GM18873 (cell line): ENCODE data around the gene DLGAP1.
A peak's percentile ranks its signal among the peaks of the same experiment; 100 is the strongest.
"Not testable (repeated sequence)": the region's sequence is repeated elsewhere in the genome, so short reads cannot be mapped to it uniquely, and the experiment has no call there.

ENCODE experiments used
- ATAC-seq: cut with Tn5 transposase; IDR thresholded peaks from one replicate; pipeline ENCODE4 v1.9.1; 2021; ENCODE audit warnings: mild to moderate bottlenecking, moderate library complexity, moderate number of reproducible peaks; ENCODE audit not compliant: unreplicated experiment, low FRiP score

DLGAP1 gene

DNA sequence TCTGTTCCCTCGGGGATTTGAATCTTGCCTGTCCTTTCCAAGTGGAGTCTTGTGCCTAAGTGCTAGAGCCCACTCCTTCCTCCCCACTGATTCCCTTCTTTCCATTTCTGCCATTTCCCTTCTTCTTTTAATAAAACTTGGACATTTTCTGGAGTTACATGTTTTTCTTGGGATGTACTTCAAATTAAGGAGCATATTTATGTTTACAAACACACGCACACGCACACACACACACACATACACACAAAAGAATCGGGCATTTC lies 850.9 kb downstream of the DLGAP1 start:
- no peak for ATAC-seq

DNA sequence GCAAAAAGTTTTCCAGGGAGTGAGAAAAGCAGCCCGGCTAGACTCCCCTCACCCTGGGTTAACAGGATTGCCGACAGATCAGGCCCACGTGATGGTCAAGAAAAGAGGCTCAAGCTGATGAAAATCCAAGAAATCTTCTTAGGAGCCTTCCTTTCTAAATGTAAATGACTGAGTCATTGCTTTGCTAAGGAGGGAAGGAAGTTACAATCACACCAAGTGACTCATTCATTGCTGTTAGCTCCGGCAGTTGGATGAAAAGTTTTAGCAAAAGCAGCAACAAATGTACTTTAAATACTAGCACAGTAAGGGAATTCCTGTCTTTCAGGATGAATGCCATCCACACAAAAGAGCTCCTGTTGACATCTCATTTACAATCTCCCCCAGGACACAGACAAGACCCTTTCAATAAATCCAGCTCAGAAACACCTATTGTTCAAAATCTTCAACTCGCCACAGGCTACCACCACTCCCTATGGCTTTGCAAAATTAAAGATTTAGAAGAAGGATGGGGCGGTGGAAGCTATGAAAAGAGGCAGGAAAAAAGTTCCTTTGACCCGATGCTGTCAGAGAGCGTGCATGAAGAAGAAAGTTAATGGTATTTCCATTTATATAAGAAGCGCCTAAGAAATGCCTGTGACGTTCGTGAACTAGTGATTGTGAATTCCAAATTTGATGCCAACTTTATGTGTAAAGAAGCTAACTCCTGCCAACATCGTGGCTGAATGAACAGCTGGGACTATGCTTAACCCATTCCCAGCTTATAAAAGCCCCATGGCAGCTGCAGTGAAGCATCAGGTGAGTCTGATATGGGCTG lies 851.5 kb downstream of the DLGAP1 start:
- ATAC-seq: no peak

DNA sequence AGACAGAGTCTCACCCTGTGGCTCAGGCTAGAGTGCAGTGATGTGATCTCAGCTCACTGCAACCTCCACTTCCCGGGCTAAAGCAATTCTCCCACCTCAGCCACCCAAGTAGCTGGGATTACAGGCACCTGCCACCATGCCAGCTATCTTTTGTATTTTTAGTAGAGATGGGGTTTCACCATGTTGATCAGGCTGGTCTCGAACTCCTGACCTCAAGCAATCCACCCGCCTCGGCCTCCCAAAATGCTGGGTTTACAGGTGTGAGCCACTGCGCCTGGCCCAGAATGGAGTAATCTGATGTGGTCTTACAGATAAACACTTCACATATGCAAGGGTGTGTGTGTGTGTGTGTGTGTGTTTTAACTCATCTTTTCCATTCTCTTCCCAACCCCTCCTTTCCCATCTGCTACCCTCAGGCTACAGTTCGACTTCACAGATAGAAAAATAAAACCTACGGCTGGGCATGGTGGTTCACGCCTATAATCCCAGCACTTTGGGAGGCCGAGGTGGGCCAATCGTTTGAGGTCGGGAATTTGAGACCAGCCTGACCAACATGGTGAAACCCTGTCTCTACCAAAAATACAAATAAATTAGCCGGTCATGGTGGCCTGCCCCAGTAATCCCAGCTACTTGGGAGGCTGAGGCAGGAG lies 853.9 kb downstream of the DLGAP1 start:
- ATAC-seq: not testable (repeated sequence)

DNA sequence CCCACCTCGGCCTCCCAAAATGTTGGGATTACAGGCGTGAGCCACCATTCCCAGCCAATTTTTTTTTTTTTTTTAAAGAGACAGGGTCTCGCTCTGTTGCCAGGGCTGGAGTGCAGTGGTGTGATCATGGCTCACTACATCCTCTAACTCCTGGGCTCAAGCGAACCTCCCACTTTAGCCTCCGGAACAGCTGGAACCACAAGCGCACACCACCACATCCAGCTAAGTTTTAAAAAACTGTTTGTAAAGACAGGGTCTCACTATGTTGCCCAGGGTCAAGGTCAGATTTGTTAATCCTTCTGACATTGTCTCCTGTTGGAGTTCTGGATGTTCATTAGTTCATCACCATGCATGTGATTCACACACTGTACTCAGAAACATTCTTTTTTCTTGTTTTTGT lies 855.2 kb downstream of the DLGAP1 start:
- ATAC-seq: no peak

DNA sequence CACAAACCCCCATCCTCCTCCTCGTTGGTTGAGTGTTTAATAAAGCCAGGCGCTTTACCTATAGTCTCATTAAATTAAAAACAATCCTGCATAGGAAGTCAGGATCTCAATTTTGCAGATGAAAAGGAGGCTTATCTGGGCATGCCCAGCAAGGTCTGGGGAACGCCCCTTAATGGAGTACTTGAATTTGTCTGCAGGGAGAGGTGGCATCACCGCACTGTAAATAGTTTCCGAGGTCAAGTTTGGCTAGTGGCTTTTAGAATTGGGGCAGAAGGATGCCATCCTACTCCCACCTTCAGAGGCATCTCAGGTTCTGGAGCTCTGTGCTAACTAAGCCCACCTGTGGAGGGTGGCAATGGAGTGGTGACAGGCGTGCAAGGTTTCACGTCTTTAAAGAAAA lies 855.9 kb downstream of the DLGAP1 start:
- ATAC-seq: no peak

DNA sequence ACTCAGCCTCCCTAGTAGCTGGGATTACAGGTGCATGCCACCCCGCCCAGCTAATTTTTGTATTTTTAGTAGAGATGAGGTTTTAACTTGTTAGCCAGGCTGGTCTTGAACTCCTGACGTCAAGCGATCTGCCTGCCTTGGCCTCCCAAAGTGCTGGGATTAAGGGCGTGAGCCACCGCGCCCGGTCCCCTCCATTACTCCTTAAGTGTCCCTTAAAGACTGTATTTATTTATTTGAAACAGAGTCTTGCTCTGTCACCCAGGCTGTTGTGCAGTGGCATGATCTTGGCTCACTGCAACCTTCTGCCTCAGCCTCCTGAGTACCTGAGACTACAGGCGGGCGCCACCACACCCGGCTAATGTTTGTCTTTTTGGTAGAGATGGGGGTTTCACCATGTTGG lies 856.5 kb downstream of the DLGAP1 start:
- ATAC-seq: no peak

DNA sequence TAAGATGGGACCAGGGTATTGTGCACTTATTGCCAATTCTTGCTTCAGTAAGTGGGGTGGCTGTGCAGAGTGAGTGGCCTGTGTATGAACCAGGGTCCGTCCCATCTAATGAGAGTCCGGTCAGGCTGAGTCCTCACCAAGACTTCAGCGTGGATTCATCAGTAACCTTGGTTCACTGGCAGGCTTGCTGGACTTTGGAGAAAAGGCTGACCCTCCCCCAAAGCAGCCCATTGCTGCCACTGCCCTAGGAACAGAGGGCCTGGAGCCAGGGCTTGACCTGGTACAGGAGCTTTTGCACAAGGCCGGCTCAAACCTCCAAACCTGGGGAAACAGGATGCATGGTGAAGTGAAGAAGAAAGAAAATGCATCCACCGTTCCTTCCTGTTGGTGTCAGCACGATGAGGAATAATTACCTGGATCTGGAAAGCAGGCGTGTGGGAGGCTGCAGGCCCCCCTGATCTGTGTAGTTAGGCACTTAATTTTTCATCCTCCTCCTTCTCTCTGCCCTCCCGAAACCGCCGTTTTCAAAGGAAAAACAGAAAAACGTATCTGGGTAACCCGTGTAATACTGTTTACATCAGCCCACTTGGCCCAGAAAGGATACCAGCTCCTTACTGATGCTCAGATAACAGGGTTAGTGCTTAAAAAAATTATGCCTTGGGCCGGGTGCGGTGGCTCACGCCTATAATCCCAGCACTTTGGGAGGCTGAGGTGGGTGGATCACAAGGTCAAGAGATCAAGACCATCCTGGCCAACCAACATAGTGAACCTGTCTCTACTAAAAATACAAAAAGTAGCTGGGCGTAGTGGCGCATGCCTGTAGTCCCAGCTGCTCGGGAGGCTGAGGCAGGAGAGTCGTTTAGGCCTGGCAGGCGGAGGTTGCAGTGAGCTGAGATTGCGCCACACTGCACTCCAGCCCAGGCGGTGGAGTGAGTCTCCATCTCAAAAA lies 857.4 kb downstream of the DLGAP1 start:
- ATAC-seq: no peak

DNA sequence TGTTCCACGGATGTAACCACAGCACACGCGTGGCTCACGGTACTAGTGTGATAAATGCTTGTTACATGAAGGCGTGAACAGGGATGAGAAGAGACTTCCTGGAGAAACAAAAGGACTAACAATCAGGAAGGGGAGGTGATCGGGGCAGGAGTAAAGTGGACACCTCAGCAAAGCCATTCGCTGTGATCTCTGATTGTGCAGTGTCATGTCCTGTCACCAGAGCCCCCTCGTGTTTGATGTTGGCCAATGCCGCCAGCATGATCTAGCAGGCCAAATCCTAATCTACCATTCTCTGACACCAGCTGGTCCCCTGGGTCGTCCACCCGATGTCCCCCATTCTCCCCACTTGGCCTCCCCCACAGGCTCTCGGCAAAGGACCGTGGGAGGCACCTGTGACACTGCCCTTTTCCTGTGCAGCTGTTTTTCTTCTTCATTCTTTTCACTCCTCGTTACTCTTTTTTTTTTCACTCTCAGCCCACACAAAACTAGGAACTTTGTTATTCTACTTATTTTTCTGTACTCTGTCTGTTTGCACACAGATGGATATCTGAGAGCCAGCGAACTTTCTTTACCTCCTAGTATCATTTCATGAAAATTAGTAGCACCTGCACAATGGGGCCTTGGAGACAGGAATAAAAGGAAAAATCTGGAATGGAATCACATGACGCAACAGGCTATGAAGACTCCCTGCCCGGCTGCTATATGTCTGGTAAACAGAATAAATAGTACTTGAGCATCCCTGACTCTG lies 858.3 kb downstream of the DLGAP1 start:
- no peak for ATAC-seq

DNA sequence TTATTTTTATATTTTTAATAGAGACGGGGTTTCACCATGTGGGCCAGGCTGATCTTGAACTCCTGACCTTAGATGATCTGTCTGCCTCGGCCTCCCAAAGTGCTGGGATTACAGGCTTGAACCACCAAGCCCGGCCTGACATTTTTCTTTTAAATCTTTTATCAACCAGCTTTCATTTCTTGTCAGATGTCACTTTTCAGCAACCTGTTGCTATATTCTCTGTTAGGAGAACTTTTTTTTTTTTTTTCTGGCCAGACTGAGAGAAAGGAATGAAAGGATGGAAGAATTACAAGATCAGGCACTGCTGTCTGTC lies 858.8 kb downstream of the DLGAP1 start:
- no peak for ATAC-seq

DNA sequence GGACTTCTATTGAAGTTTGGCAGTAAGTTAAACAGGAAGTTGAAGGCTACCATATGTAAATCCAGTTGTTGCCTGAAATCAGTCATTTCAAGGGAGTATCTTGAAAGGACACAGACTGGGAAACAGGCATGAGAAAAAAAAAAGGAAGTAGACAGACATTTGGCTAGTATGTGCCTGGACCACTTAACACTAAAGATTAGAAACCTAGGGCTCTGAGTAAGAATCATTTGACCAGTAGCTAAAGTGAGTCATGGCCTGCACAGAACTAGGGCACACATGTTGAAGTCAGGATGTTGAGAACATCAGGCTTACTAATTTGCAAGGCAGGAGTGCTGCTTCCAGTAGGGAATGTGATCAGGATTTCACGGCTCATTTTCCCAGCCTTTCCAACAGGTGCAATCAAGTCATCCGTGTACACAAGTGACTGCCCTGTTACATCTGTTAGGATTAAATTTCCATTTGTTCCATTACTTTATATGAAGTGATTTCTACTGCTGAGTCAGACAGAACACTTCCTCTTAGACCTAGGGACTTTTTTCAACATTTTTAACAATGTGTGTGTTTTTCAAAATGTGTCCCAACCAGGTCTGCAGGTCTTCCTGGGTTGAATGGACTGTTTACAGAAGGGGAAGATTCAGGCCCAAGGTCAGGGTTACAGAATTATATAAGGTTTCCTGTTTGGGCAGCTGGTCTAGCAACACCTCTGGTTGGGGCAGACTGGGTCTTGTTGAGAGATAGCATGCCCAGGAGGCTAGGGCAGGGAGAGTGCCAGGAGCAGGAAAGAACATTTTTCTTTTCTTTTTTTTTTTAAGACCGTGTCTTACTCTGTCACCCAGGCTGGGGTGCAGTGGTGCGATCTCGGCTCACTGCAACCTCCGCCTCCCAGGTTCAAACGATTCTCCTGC lies 859.5 kb downstream of the DLGAP1 start:
- ATAC-seq: peak; percentile 55

DNA sequence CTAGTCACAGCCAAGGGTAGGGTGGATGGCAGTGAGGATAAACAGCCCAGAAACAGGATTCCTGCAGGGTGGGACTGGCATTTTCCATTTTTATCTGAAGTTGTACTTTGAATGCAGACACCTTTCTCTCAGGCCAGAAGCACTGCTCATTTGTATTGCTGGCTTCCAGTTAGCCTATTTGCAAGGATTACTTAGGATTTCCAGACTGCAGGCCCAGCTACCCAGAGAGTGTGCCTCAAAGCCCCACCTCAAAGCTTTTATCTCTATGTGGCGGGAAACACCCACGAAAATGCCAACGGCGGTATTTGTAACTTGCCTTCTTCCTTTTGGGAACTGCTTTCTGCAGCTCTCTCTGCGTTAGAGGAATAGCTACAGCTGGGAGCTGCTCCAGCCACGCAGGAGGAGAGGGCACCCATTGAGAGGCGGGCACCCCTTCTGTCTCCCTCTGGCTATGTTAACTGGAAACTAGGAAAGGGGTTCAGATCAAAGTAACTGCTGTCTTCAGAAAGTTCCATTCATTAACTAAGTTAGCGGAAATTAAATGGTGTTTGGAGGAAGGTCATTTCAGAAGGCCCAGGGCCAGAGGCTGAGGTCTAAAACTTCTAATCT lies 860.2 kb downstream of the DLGAP1 start:
- no peak for ATAC-seq

DNA sequence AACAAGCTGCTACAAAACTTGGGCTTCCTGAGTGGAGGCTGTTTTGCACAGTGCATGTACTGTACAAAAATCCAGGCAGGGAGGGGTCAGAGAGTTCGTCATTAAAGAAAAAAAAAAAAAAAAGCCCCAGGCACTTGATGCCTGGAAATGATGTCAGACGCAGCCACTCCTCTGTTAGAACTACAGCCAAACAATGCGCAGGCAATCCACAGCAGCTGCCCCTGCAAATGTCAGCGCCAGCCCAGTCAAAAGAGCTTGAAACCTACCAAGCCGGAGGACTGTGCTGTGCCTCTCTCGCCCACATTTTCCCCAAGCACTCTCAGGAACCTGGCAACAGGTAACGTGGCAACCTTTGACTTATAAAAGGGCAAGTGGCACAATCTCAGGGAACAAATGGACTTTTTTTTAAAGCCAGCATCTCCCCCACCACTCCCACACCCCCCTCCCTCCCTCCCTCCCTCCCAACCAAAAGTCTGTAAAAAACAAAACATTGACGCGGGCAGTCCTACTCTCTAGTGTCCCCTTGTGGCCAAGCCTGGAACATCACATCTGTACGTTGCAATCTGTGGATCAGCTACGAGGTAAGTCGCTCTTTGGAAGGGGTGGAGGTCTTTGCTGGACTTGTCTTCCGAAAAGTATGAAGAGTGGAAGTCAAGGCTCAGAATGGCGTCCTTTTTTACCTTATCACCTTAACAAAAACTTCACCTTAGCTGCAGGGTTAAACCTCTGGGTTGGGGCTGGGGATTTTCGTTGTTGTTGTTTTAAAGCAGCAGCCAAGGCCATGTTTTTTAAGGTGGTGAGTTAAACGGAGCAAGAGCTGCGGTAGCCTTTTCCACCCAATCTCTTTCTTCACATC lies 861.0 kb downstream of the DLGAP1 start:
- peak; percentile 63 for ATAC-seq

DNA sequence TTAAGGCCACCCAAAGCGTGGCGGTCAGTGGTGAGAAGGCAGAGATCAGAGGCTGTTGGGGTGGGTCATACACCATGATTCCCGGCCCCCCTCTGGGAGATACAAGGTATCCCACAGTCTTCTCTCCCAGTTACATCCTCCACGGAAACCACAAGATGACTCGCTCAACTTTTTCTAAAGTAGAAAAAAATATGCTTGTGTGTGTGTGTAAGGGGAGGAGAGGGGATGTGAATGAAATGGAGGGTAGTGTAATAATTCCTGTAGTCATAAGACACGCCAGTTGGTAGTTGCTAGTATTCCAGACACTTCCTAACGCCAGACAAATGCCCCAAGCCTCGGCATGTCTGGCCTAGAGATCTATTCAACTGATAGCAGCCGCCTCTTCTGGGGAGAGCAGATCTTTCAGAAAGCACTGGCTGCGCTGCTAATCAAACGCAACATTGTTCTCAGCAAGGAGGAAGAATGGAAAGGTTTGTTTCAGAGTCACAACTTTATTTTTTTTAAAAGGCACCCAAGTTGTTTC lies 861.7 kb downstream of the DLGAP1 start:
- peak; percentile 3 for ATAC-seq

DNA sequence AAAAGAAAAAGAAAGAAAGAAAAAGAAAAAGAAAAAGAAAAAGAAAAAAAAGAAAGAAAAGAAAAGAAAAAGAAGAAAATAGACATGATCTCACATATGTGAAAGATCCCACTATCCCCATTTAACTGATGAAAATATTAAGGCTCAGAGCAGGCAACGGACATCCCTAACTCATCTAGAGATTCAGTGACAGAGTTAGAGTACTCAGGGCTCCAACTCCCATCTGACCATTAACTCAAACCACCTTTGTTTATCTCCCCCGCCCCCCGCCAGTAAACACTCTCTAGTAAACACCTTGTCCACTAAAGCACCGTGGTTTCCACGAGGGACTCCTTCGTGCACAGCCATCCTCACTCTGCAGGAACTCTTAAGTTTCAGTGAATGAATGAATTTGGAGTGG lies 862.2 kb downstream of the DLGAP1 start:
- no peak for ATAC-seq

DNA sequence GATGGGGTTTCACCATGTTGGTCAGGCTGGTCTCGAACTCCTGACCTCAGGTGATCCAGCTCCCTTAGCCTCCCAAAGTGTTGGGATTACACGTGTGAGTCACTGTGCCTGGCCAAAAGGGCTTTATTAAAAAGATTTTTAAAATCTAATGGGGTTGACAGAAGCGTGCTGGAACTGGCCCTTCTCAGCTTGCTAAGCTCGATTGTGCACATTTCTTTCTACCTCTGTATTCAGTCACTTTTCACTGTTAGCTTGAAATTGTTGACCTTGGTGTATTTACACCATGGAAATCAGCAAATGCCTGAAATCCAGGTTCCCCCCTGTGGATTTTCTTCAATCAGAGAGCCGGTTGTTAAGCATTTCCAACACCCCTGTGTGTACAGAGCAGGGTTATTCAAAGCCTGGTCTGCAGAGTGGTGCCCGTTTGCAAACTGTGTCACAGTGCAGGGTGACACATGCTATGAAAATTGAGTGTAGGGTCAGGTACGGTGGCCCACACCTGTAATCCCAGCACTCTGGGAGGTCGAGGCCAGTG lies 864.9 kb downstream of the DLGAP1 start:
- no peak for ATAC-seq

DNA sequence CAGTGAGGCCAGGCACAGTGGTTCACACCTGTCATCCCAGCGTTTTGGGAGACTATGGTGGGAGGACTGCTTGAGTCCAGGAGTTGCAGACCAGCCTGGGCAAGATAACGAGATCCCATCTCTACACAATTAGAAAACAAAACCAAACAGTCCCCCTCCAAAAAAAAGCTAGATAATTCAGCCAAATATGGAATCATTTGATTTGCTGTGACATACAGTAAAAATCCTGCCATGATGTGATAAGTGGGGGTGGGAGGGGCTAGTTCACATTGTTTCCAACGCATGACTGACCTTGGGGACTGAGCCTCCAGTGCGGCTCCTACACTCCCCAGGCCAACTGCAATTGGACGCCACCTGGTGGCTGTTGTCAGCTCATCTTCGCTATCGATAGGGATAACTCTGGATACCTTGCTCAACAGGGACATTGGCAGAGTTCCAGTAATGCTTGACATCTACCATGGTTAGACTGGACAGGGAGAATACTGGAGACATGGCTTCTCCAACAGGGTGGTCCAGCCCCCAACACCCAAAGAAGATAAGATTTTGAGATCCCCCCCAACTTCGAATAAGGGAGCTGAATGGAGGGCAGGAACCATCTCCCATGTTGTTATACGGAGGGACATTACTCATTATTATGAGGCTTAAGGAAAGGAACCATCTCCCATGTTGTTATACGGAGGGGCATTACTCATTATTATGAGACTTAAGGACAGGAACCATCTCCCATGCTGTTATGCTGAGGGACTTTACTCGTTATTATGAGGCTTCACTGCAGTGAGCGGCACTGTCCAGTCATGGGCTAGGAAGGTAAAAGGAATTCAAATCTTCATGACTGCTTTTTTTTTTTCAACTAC lies 869.2 kb downstream of the DLGAP1 start:
- ATAC-seq: peak; percentile 24

DNA sequence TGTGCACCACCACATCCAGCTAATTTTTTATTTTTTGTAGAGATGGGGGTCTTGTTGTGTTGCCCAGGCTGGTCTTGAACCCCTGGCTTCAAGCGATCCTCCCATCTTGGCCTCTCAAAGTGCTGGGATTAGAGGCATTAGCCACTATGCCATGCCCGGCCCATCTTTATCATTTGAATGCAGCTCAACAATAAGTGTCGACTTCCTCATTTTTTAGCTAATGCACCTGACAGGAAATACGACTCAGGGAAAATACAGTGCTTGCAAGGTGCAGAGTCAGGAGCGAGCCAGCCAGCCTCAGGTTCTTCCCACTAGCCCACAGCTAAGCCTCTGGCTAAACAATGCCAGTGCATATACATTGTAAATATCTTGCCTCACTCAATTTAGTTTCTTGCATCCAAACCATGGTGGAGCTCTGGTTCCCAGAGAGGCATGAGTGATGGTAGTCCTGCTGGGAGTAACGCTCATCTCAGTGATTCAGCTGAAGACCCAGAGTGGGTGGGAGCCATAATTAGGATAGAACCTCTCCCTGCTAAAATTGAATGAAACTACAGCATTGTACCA lies 870.1 kb downstream of the DLGAP1 start:
- ATAC-seq: no peak
